CD4-positive, alpha-beta T cell treated with Interleukin-15 for 4 hours (primary cell): Measurements from ENCODE around the gene AKR1A1.
"Not testable (repeated sequence)": the region's sequence is repeated elsewhere in the genome, so short reads cannot be mapped to it uniquely, and the experiment has no call there.

ENCODE experiments used
- DNase-seq: peaks from one replicate; pipeline ENCODE4 v3.0.0-alpha.2; 2020; ENCODE audit warnings: low spot score

Gene AKR1A1

DNA sequence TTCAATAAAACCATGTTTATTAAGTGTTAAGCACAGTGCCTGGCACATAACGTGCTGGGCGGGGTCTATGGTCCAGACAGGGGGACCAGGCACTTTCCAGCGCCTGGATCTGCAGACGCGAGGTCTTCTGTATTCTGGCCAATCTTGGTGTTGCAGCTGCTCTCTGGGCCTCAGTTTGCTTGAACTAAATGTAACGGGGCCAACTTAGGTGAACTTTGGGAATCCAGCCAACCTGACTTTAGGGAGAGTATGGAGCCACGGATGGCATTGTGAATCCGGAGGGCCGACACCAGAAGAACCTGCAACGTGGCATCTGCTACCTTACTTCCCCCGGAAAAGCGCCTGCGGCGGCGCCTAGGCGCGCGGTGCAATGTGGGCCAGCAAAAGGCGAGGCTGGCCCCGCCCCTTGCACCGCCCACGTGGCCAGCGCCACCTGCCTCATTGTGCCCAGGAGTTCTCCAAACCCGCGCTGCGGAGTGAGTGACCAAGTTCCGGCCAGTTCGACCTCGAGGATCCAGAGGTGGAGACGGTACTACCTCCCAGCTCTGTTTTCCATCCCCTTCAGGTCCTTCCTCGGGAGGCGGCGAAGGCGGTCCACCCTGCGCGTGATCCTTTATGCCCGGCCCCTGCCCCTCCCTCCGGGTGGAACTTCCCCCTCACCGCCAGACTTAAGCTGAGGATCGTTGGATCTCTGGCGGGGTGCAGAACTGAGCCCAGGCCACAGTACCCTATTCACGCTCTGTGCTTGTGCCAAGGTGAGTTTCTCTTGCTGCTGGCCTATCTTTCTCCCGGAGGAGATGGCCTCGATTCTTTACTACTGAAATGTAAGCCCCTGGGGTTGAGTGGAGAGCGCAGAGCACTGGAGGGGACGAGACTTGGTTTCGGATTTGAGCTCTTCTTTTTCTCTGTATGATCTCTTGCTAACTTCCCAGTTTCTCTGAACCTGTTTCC lies at the start of gene AKR1A1:
Gene AKR1A1 (plus strand): TSS at position 426 of the 951 bp plus-strand sequence. CDS start 10,969 bp downstream, outside the sequence.
- DNase-seq: peak; percentile 83

DNA sequence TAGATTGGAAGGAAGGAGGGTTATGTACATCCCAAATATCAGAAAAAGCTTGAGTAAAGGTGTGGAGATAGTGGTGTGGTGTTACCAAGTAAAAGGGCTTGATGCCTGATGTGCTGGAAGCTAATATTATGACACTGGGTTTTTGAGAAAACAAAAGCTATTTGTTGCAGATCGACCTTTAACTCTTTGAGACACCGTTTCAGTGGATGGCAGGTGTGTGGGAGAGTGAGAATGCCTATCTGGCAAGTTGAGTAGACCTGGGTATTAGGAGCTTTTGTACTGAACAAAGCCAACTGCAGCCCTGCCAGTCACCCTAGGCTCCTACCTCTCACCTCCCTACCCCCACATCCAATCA lies 49.1 kb upstream of the AKR1A1 start:
- DNase-seq: no peak

- no peak for DNase-seq
These were observed 46.9 kb upstream of the AKR1A1 start for GRCh38 chr1:45503462-45504360.

DNA sequence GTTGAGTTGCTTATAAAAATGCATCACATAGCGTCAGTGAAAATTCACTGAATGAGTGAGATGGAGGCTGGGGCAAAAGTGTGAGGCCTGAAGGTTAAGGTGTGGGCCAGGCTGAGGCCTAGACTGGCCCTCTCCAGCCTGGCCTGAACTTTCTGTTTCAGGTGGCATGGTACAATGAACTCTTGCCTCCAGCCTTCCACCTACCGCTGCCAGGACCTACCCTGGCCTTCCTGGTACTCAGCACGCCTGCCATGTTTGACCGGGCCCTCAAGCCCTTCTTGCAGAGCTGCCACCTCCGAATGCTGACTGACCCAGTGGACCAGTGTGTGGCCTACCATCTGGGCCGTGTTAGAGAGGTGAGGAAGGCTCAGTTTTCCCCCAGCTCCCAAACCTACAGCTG lies 43.4 kb upstream of the AKR1A1 start:
- DNase-seq: no peak

- DNase-seq: no peak
These were observed 42.7 kb upstream of the AKR1A1 start for GRCh38 chr1:45507893-45508292.

- DNase-seq: no peak
These were observed 42.1 kb upstream of the AKR1A1 start for GRCh38 chr1:45508295-45509151.

DNA sequence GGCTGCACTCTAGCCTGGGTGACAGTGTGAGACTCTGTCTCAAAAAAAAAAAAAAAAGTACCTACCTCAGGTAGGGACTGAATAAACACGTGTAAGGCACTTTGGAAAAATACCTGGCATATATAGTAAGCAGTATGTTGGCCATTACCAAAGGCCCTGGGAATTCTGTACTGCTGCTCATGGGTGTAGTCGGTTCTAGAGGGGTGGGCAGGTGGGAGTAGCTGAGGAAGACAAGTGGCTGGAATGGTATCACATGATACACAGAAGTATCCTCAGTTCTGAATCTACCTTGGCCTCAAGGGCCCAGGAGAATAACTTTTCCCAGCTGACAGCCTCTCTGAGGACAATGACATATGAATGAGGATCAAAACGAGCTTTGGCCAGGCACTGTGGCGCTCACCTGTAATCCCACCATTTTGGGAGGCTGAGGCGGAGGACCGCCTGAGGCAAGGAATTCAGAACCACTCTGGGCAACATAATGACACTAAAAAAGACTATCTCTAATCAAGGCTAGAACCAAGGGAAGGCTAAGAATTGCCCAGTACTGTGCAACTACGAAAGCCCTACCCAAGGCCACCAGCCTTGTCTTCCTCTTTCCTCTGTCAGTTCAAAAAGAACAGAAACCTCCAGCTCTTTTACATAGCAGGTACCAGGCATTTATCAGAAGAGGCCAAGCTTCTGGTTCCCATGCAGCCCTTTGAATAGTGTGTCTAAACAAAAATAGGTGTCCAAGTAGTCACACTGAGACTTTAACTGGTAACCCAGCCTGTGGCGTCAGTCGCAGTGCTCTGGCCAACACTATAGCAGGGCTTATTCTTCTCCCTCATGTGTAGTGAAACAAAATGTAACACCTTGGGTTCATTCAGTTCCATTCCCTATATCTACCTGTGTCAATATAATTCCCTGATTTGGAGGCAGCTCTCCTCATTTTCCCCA lies 40.3 kb upstream of the AKR1A1 start:
- DNase-seq: no peak

GRCh38 chr1:45510972-45511527 lies 39.6 kb upstream of the AKR1A1 start:
- no peak for DNase-seq

DNA sequence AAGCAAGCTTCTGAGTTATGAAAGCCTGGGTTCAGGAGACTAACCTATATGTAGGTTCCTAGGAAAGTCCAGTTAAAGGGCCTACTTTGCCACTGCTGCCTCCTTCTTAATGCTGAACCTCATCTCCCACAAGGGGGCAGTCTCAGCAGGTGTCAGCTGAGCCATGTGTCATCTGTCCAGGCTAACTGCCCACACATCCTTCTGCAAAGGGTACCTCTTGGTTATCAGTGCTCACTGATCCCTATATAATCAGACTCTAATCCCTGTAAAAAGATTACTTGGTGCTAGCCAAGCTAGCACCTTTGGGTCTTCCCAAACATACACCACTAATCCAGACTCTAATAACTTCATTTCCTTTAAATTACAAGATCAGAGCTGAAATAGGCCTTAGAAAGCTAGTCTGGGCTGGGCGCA lies 38.0 kb upstream of the AKR1A1 start:
- DNase-seq: peak; percentile 62

DNA sequence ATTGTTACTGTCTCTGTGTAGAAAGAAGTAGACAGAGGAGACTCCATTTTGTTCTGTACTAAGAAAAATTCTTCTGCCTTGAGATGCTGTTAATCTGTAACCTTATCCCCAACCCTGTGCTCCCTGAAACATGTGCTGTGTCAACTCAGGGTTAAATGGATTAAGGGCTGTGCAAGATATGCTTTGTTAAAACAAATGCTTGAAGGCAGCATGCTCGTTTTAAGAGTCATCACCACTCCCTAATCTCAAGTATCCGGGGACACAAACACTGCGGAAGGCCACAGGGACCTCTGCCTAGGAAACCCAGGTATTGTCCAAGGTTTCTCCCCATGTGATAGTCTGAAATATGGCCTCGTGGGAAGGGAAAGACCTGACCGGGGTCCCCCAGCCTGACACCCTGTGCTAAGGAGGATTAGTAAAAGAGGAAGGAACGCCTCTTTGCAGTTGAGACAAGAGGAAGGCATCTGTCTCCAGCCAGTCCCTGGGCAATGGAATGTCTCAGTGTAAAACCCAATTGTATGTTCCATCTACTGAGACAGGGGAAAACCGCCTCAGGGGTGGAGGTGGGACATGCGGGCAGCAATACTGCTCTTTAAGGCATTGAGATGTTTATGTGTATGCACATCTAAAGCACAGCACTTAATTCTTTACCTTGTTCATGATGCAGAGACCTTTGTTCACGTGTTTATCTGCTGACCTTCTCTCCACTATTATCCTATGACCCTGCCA lies 36.9 kb upstream of the AKR1A1 start:
- DNase-seq: not testable (repeated sequence)

- DNase-seq: no peak
These were observed 34.6 kb upstream of the AKR1A1 start for GRCh38 chr1:45516036-45516435.

- no peak for DNase-seq
These were observed 34.2 kb upstream of the AKR1A1 start for GRCh38 chr1:45516465-45516864.

GRCh38 chr1:45518366-45518765 lies 32.3 kb upstream of the AKR1A1 start:
- DNase-seq: not testable (repeated sequence)

DNA sequence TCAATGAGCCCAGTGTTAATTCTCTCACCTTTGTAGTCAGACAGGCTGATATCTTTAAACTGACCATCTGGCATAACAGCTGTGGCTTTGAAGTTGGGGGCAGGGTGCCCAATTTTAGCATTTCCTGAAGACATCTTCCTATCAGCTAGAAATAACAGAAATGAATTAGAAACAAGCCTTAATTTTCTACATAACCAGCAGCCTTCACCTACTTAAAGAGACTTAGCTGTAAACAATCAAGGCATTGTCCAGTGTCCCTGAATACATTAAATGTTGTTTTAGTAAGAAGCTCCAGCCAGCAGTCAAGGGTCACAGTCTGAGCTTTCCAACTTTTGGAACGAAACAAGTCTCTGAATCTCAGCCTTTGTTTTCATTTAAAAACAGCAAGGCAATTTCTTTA lies 31.7 kb upstream of the AKR1A1 start:
- no peak for DNase-seq

DNA sequence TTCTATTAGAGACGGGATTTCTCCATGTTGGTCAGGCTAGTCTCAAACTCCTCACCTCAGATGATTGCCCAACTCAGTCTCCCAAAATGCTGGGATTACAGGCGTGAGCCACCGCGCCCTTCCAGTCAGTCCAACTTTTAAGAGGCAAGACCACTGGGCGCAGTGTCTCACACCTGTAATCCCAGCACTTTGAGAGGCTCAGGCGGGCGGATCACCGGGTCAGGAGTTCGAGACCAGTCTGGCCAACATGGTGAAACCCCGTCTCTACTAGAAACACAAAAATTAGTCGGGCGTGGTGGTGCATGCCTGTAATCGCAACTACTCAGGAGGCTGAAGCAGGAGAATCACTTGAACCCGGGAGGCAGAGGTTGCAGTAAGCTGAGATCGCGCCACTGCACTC lies 30.9 kb upstream of the AKR1A1 start:
- not testable (repeated sequence) for DNase-seq

GRCh38 chr1:45521413-45522323 lies 29.0 kb upstream of the AKR1A1 start, which contains the start of gene PRDX1:
Gene PRDX1, minus strand, starts transcription at chr1:45521884. Its CDS starts 2,841 bp downstream, at chr1:45519043.
- DNase-seq: peak; percentile 98

- DNase-seq: peak; percentile 28
These were observed 28.1 kb upstream of the AKR1A1 start for GRCh38 chr1:45522324-45523104.

- not testable (repeated sequence) for DNase-seq
These were observed 27.1 kb upstream of the AKR1A1 start for GRCh38 chr1:45523516-45523915.
